GM21515 (cell line): ENCODE measurements around the gene MNS1.
"Not testable (repeated sequence)": the region's sequence is repeated elsewhere in the genome, so short reads cannot be mapped to it uniquely, and the experiment has no call there.

ENCODE experiments used
- ATAC-seq: cut with Tn5 transposase; IDR thresholded peaks from one replicate; pipeline ENCODE4 v1.9.1; 2021; ENCODE audit not compliant: unreplicated experiment

The MNS1 gene

DNA sequence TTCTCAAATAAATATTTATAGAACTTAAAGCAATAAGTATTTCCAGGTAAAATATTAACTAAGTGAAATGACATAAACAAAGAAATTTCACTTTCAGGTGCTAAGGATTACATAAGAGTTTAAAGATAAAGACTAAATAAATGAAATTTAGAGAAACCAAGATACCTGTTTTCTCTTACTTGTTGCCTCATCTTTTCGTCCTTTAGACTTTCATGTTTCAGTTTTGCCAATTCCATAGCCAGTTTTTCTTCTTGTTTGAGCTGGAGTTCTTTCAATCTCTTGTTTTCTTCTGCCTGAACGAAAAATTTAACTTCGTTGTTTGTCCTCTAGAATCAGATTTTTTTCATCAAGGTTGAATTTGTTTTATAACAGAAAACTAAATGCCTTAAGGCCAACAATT, 8.7 kb downstream of the MNS1 start:
- no peak for ATAC-seq

DNA sequence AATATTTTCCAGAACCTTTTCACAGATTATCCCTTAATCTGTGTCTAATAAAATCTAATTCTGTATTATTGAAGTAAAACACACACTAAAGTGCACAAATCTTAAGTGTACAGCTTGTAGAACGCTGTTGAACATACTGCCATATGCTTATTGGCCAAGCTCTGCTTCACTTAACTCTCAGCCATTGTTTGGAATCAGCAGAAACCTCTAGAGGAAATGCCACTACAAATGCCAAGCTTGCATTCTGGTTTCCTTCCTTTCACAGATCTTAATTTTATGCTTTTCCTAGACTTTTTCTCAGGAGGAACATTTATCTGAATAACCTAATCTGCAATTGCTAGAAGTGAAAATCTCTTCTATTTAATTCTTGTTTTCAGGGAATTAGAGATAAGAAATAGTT, 10.1 kb downstream of the MNS1 start:
- ATAC-seq = no peak

DNA sequence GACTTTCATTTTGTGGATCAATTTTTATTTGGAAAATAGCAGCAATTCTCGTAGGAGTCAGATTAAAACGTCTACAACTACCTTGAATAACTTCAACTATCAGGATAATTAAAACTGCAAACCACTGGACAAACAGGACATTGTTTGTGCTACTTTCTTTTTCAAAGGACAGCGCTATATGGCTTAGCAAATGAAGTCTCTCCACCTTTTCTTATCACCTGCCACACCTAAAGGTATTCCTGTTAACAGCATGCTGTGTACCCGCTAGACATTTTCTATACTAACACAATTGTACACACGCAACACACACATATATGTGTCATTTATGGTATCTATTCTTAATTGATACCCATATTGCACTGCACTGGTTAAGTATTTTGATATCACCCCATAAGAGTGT, 19.2 kb downstream of the MNS1 start:
- ATAC-seq = no peak

DNA sequence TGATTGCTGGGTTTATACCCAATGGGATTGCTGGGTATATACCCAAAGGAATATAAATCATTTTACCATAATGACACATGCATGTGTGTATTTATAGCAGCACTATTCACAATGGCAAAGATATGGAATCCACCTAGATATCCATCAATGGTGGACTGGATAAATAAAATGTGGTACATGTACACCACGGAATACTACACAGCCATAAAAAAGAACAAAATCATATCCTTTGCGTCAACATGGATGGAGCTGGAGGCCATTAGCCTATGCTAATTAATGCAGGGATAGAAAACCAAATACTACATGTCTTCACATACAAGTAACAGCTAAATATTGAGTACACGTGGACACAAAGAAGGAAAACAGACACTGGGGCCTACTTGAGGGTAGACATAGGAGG, 22.6 kb downstream of the MNS1 start:
- ATAC-seq = no peak

DNA sequence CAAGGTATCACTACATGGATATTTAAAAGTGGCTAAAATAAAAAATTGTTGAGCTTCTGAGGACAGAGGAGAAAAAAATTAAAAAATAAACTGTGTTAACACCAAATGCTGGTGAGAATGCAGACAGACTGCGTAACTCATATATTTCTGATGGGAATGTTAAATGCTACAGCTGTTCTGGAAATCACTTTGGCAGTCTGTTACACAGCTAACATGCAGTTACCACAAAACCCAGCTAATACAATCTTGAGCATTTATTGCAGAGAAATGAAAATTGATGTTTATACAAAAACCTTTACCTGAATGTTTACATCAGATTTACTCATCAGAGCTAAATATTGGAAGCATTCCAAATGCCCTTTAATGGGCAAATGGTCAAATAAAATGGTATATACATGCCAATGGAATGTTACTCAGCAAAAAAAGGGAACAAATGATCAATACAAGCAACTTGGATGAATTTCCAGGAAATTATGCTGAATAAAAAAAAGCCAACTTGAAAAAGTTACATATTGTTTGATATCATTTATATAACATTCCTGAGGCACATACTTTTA, 24.6 kb downstream of the MNS1 start:
- no peak for ATAC-seq

DNA sequence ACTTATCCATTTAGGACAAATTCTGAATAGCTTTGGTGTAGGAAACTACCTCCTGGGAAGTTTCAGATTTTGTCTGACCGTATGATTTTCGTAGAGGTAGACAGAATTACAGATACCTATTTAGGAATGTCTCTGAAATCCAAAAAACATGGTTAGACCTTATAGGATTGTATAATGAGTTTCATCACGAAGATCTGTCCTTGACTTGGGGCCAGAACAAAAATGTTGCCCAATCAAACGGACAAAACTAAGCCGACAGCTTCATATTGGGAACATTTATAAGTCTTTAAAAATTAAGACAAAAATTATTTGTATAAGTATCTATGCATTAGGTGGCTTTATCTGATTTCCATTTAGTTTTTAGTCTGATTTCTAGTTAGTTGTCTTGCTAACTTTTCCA, 32.6 kb downstream of the MNS1 start:
- no peak for ATAC-seq

DNA sequence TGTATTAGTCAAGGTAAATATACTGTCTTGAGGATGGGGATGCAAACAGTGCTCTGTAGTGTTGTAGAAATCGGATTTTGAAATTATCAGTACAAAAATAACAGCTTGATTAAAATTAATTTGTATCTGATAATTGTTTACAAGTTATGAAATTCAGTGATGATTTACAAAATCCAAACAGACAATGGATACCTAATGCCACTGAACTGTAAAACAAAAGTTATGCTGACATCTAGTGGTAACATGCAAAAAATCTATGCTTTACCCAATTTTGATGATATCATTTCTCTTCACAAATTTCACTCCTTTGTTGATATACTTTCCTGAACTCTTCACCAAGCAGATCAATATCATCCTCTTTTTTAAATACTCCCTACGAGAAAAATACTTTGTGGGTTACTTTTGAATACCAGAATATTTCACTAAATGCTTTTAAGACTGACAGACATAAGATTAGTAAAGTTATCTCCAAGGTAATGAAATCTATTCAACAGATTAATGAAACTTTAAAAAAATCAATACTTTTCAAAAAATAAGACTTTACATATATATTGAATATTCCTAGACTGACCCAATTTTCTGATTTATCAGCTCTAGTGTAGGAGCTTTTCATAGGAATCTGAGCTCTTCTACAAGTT, 36.0 kb downstream of the MNS1 start:
- ATAC-seq = no peak

DNA sequence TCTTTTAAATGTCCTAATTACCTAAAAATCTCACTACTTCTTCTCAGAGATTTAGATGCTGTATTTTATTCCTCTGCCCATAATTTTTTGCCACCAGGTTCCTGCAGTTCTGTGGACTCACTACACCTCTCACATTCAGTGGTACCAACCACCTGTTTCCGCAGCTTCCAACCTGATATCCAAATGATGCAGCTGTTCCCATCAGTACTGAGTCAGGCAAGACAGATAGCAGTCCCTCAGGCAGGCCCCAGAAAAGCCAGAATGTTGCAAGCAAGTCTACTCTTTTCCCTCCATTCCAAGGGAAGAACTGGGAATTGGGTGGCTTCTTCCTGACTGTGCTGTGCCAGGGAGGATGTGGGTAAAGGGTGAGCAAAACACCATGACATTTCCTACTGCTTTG, 39.0 kb downstream of the MNS1 start:
- ATAC-seq = no peak

DNA sequence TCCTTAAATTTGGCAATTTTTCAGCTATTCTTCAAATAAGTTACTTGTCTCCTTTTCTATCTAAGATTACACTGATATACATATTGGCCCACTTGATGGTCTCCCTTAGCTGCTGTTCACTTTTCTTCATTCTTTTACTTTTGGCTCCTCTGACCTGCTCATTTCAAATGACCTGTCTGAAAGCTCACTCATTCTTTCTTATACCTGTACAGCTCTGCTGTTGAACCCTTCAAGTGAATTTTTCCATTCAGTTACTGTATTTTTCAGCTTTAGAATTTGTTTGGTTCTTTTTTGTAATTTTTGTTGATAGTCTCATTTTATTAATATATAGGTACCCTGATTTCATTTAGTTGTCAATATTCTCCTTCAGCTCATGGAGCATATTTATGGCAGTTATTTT, 39.7 kb downstream of the MNS1 start:
- ATAC-seq = no peak

DNA sequence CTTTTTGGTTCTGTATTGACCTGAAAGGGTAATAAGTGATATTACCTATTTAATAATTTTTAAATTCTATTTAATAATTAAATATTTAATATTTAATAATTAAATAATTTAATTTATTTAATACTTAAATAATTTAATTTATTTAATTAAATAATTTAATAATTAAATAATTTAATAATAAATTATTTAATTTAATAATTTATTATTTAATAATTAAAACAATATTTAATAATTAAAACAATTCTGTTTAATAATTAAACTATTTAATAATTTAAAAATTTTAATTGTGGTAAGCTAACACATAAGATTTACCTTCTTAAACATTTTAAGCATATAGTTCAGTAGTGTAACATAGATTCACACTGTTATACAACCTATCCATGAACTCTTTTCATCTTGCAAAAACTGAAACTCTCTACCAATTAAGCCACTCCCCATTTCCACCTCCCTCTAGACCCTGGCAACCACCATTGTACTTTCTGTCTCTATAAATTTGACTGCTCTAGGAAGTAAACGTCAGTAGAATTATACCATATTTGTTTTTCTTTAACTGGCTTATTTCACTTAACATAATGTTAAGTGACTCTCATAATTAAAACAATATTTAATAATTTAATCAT, 51.7 kb downstream of the MNS1 start:
- not testable (repeated sequence) for ATAC-seq

DNA sequence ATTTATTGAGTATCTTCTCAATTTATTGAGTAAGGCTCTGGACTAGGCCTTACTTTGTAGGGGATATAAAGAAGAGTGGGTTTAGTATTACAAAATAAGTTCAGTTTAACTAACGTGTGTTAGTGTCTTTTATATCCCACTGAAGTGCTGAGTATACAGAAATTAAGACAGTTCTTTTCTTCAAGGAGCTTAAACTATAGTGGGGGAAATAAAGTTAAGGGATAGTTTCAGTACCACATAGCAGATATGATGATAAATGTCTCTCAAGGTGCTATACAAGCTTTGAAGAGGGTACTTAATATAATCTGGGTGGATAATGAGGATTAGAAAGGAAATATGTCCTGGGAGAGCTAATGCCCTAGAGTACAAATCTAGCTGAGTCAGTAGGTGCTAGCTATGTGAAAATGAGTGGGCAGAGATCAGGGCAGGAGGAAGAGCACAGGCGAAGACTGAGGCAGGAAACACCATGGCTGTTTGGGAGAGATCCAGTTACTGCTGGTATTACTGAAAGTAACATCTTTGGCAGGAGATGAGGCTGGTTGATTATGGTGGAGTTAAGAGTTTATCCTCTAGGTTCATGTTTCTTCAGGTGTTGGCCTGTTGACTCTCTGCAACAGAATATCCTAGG, 53.7 kb downstream of the MNS1 start:
- no peak for ATAC-seq

DNA sequence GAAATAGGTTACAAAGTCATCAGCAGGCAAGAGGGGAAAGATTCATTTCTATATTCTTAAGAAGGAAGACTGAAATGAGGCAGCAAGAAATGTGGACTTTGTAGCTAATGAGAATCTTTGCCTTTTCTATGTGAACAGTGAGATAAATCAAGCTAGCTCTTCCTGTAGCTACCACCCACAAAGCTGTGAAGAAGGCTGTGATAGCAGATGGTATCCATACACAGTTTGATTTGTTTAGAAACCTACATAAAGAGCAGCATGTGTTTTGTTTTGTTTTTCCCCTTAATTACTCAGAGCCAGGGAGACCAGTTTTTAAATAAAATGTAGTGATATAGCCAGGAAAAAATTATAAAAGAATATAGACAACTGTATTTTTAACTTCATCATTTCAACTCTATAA, 54.2 kb downstream of the MNS1 start:
- ATAC-seq = no peak

DNA sequence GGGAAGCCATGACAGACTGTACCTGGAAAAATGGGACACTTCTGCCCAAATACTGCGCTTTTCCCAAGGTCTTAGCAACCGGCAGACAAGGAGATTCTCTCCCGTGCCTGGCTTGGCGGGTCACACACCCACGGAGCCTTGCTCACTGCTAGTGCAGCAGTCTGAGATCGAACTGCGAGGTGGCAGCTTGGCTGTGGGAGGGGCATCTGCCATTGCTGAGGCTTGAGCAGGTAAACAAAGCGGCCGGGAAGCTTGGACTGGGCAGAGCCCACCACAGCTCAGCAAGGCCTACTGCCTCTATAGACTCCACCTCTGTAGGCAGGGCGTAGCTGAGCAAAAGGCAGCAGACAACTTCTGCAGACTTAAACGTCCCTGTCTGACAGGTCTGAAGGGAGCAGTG, 65.7 kb downstream of the MNS1 start:
- ATAC-seq = not testable (repeated sequence)

DNA sequence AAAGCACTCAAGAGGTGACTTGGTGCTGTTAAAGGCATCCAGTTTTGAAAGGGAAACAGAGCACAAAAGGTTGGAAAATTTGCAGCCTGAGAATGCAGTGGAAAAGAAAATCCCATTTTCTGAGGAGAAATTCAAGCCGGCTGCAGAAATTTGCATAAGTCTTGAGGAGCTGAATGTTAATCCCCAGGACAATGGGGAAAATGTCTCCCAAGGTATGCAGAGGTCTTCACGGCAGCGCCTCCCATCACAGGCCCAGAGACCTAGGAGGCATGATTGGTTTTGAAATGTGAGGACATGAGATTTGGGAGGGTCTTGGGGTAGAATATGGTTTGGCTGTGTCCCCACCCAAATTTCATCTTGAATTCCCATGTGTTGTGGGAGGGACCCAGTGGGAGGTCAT, 67.6 kb downstream of the MNS1 start:
- not testable (repeated sequence) for ATAC-seq

DNA sequence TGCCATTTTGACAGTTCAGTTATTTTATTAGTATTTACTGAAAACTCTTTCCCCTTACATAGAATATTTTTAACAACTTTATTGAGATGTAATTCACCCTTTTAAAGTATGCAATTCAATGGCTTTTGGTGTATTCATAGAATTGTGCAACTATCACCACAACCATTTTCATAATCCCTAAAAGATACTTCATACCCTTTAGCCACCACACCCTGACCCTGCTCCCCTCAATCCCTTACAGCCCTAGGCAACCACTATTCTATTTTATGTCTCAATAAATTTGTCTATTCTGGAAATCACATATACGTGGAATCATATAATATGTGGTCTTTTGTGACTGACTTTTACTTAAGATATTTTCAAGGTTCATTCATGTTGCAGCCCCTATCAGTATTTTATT, 70.0 kb downstream of the MNS1 start:
- no peak for ATAC-seq

DNA sequence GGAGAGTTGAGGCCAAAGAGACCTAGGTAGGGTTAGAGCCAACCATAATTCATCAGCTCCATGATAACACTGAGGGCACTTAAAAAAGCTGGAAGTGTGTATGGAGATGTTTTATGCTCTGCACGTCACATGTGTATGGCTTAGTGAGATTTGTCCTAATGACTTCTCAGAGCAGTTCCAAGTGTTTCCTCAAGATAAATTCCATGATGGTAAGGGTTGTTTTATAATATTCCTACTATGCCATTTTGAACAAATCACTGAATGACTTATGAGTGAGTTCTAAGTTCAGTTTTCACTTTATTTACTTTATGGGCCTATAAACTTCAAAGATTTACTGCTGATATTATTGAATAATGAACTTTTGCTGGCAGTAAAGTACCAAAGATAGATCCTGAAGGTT, 71.7 kb downstream of the MNS1 start:
- ATAC-seq = no peak

DNA sequence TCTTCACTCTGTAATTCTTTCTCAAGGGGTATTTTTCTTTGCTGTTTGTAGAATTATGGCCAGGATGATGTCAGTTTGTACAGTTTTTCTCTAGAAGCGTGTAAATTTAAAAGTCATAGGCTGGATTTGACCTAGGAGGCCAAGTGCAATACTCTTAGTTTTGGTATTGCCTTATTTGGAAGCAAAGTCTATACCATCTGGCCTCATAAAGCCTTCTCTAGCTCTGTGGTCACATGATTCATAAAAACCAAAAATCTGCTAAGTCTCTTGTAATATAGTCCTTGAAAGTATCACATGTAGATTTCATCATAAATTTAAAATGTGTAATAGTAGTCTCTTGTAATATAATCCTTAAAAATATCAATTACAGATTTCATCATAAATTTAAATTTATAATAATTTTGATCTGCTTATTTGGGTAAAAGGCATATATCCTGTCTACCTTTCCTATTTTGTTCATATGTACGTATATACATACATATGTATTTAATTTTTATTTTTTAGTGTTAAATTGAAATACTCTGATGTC, 74.1 kb downstream of the MNS1 start:
- no peak for ATAC-seq

DNA sequence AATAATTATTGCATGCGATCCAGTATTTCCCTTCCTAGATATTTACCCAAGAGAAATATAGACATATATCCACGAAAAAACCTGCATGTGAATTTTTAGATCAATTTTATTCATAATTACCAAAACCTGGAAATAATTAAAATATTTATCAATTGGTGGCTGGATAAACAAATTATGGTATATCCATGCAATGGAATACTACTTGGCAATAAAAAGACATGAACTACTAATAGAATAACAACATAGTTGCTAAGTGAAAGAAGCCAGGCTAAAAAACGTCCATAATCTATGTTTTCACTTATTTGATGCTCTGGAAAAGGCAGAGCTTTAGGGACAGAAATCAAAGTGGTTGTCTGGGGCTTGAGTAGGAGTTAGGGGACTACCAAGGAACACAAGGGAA, 79.0 kb downstream of the MNS1 start:
- no peak for ATAC-seq

DNA sequence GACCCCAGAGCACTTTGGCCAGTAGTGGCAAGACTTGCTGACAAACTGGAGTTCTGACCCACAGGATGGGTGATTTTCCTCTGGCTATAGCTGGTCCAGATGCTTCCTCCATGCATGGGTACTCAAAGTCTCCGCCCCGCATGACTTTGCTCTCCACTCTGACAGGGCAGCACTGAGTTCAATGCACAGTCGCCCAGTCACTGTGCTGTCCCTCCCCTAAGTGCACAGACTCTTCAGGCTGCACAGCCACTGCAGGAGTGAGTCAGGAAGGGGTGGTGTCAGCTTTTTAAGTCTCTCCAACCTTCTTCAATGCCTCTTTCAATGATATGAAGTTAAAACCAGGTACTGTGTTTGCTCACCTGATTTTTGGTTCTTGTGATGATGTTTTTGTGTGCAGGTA, 81.9 kb downstream of the MNS1 start:
- no peak for ATAC-seq
